ENCODE measurements around the gene IPO9.

Gene IPO9

GRCh38 chr1:201828820-201829774 lies at the start of gene IPO9:
IPO9 (plus strand) TSS chr1:201829157; CDS start chr1:201829210, 53 bp downstream.
- peak; percentile 96 for DNase-seq

DNA sequence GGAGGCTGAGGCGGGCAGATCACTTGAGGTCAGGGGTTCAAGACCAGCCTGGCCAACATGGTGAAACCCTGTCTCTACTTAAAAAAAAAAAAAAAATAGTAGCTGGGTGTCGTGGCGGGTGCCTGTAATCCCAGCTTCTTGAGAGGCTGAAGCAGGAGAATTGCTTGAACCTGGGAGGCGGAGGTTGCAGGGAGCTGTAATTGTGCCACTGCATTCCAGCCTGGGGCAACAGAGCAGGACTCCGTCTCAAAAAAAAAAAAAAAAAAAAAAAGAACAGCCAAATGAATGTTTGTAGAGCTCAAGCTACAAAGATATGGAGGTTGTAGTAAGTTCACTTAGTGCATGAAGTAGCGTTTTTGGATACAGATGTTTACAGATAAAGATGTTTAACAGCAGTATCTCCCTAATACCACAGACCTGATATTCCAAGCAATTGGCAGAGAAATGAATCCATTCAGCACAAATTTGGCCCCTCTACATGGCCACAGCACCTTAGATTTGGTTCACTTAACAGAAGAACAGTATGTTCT lies 49.5 kb upstream of the IPO9 start:
- DNase-seq = no peak

GRCh38 chr1:201780952-201781351 lies 48.0 kb upstream of the IPO9 start:
- no peak for DNase-seq

- DNase-seq = no peak
Measured at GRCh38 chr1:201781437-201781836, 47.5 kb upstream of the IPO9 start.

DNA sequence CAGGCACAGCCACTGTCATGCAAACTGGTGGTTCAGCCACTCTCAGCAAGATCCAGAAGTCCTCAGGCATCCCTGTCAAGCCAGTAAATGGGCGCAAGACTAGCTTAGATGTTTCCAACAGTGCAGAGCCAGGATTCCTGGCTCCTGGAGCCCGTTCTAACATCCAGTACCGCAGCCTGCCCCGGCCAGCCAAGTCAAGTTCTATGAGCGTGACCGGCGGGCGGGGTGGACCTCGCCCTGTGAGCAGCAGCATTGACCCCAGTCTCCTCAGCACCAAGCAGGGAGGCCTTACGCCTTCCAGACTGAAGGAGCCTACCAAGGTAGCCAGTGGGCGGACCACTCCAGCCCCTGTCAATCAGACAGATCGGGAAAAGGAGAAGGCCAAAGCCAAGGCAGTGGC lies 46.6 kb upstream of the IPO9 start:
- no peak for DNase-seq

DNA sequence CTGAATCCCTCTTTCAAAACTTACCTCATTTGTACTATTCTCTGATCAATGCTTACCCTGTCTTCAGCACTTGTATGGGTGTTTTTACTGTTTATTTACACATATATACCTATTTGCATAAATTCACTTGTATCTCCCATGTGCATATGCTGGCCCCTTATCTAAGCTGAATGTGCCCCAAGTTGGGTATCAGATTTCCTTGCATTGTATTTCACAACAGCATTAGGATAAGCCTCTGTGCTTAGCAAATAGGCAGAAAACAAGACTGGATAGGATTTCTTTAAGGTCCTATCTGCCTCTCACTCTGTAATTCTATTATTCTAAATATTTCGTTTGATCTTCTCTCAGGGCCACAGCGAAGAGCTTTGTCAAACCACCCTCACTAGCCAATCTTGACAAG lies 45.9 kb upstream of the IPO9 start:
- DNase-seq = no peak

- DNase-seq = no peak
Measured at GRCh38 chr1:201783572-201783971, 45.4 kb upstream of the IPO9 start.

GRCh38 chr1:201785291-201785690 lies 43.7 kb upstream of the IPO9 start:
- DNase-seq = no peak

DNA sequence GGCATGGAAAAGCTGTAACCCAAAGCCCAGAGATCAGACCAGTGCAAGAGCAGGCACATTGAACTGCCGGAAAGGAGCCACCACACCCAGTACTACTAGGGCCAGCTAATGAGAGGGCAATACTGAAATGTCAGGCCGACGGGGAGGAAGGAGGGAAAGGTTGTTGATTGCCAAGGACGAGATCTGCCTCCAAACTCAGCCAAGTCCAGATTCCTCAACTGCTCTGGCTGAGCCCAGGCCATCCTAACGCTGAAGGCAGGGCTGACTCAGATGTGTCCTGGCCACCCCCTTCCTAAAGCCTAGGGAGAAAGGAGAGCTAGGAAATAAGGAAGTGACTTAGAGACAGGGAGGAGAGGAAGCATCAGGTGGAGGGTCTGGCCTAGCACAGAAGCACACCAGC lies 42.1 kb upstream of the IPO9 start:
- DNase-seq = no peak

GRCh38 chr1:201788296-201788695 lies 40.7 kb upstream of the IPO9 start:
- DNase-seq = no peak

GRCh38 chr1:201789245-201789644 lies 39.7 kb upstream of the IPO9 start:
- DNase-seq = no peak

- no peak for DNase-seq
Measured at GRCh38 chr1:201790261-201790660, 38.7 kb upstream of the IPO9 start.

- no peak for DNase-seq
Measured at GRCh38 chr1:201791051-201791778, 37.7 kb upstream of the IPO9 start.

- no peak for DNase-seq
Measured at GRCh38 chr1:201791779-201792173, 37.2 kb upstream of the IPO9 start.

DNA sequence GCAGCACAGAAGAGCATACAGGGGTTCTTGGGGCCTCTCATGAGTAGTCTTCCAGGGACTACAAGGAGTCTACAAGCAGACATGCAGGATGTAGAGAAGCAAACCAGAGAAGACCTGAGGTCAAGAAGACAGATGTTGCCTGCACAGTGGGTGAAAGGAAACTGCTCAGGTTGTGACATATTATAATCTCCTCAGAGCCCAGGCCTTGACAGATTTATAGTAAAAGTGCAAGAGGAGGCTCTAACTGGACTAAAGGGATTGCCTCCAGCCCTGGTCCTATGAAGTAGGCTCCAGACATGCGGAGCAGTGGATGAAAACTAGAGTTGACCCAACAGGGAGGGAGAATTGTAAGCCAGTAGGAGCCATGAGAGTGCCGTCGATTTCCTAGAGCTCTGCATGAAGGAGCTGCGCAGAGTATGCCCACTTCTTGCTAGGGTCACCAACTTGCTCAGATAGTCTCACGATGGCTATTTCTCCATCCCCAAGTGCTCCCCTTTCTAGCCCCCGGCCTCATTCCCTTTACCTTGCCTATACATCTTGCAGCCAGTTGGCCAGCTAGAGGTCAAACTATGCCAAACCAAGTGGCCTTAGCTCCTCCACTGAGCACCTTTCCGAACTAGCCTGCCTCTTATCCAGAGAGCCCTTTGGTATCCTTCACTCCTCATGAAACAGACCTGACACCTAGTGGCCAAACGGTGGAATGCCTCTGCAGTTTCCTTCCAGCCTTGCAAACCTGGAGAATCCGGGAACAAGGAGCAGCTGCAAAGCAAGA lies 36.2 kb upstream of the IPO9 start:
- DNase-seq = peak; percentile 22

DNA sequence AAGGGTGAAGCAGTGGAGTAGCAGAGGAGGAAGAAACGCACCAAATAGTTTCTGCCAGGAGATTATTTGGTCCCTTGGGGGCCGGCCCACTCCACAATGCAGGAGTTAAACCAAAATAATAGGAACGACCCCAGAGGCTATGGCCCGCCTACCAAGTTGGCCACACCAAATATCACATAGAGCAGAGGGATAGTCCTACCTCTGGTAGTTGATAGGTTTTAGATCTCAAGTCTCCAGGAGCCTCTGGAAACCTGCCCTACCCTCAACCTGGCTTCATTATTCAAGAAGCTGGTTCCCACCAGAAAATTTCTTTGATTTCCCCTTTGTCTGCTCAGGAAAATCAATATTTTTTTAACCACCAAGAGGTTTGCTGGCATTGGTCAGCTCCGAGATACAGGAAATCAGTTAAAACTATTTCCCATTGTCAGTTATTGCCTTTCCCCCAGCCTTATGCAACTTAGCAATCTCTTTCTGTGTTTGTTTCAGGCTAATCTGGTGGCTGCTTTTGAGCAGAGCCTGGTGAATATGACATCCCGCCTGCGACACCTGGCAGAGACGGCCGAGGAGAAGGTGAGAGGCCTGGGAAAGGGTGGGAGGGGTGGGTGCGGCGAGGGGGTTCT lies 35.5 kb upstream of the IPO9 start:
- DNase-seq = no peak

DNA sequence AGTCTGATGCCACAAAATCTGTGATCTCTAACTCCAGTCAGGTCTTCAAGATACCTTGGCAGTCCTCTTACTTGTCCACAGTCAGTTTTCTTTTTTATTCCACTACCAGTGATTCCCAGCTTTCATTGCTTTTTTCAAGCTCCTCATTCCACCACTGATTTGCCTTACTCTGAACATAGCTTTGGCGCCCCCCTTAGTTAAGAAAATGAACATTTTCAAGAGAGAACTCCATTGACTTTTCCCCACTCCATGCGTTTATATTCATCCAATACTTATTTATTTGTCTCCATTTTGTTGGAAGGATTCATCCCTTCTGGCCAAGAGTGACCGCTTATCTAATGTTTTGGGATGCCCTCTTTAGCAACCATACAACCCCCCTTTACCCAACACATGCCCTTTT lies 33.9 kb upstream of the IPO9 start:
- DNase-seq = no peak

GRCh38 chr1:201800246-201800645 lies 28.7 kb upstream of the IPO9 start:
- DNase-seq = no peak

- DNase-seq = no peak
Measured at GRCh38 chr1:201806801-201807200, 22.2 kb upstream of the IPO9 start.

- DNase-seq = no peak
Measured at GRCh38 chr1:201807958-201808632, 20.9 kb upstream of the IPO9 start.

- no peak for DNase-seq
Measured at GRCh38 chr1:201808633-201808990, 20.3 kb upstream of the IPO9 start.

GRCh38 chr1:201809876-201810275 lies 19.1 kb upstream of the IPO9 start:
- DNase-seq = no peak
